T-cell (primary cell): ENCODE measurements around the gene CAV1. TPM values are rescaled to one million over a fixed set of nuclear protein-coding genes. Genes with fewer than 3 reads are reported as not detected.

Experiments used
- ATAC-seq, 4 experiments: fragments of 200-7000 bp in 3 of 4; fragments of 150-1000 bp in 1 of 4; cut with Tn5 transposase; replicated peaks in 1 of 4; 1 replicate in 3 of 4; 2 replicates in 1 of 4; pipeline ENCODE4 v1.10.0; 2021; ENCODE audit warnings: moderate library complexity in 3 of 4, mild to moderate bottlenecking in 2 of 4, moderate number of reproducible peaks in 1 of 4
- CTCF ChIA-PET, 2 donors: fragments of 300-600 bp; sonication (Branson Sonifier 250); formaldehyde crosslinking; loops; one replicate each; lab custom pipeline; 2022; ENCODE audit warnings: antibody characterized with exemption in 2 of 2; lab: Charles Lee
- POLR2A ChIA-PET, 2 donors: fragments of 300-600 bp; sonication (Branson Sonifier 250); formaldehyde crosslinking; loops; one replicate each; lab custom pipeline; 2022; ENCODE audit warnings: antibody characterized with exemption in 2 of 2; lab: Charles Lee
- DNase-seq, 35 experiments: peaks; one replicate each; pipeline versions ENCODE4 v3.0.0 to v3.0.0-alpha.2; 2013 to 2023
- H3K27ac ChIP-seq: one replicate; pipeline ENCODE4 v1.5.1; 2013; ENCODE audit warnings: low read length
- H3K27me3 ChIP-seq, 2 experiments: replicated peaks in 1 of 2; 1 replicate in 1 of 2; 2 replicates in 1 of 2; pipeline versions ENCODE4 v1.6.1 to v1.7.0; 2013; ENCODE audit warnings: low read length in 1 of 2, mixed read lengths in 1 of 2; ENCODE audit not compliant: control insufficient read depth in 2 of 2, insufficient read depth in 2 of 2; ENCODE audit errors: extremely low read depth in 1 of 2
- H3K36me3 ChIP-seq, 2 donors: 1 replicate in 1 of 2; 2 replicates in 1 of 2; pipeline versions ENCODE4 v1.6.1 to v1.7.0; 2013; ENCODE audit warnings: low read length in 1 of 2; ENCODE audit not compliant: control insufficient read depth in 2 of 2, insufficient read depth in 1 of 2; ENCODE audit errors: extremely low read depth in 1 of 2
- H3K4me1 ChIP-seq, 2 experiments: 1 replicate in 1 of 2; 2 replicates in 1 of 2; pipeline versions ENCODE4 v1.6.1 to v1.7.0; 2013; ENCODE audit warnings: low read length in 2 of 2, mixed read lengths in 1 of 2; ENCODE audit not compliant: insufficient read depth in 2 of 2, control insufficient read depth in 1 of 2; ENCODE audit errors: extremely low read depth in 1 of 2
- H3K4me3 ChIP-seq, 2 donors: 1 replicate in 1 of 2; 2 replicates in 1 of 2; pipeline versions ENCODE4 v1.5.1 to v1.7.0; 2013; ENCODE audit warnings: mild to moderate bottlenecking in 2 of 2, low read length in 1 of 2, moderate library complexity in 1 of 2; ENCODE audit not compliant: control insufficient read depth in 1 of 2; ENCODE audit errors: extremely low read depth in 1 of 2
- H3K9me3 ChIP-seq: 2 replicates; pipeline ENCODE4 v1.7.0; 2013
- H3K27ac Mint-ChIP-seq, 2 donors: one replicate each; pipeline ENCODE4 v1.8.0; 2020 to 2021; ENCODE audit warnings: mild to moderate bottlenecking in 2 of 2, mixed read lengths in 2 of 2
- H3K27me3 Mint-ChIP-seq, 2 donors: one replicate each; pipeline ENCODE4 v1.8.0; 2021 to 2022; ENCODE audit warnings: mixed read lengths in 2 of 2
- H3K36me3 Mint-ChIP-seq: one replicate; pipeline ENCODE4 v1.8.0; 2021; ENCODE audit warnings: mixed read lengths
- H3K4me1 Mint-ChIP-seq, 3 donors: one replicate each; pipeline ENCODE4 v1.8.0; 2020 to 2022; ENCODE audit warnings: mixed read lengths in 3 of 3, mild to moderate bottlenecking in 1 of 3
- H3K4me3 Mint-ChIP-seq, 3 donors: one replicate each; pipeline ENCODE4 v1.8.0; 2020 to 2022; ENCODE audit warnings: mild to moderate bottlenecking in 3 of 3, mixed read lengths in 3 of 3, moderate library complexity in 3 of 3
- H3K9me3 Mint-ChIP-seq, 3 donors: one replicate each; pipeline ENCODE4 v1.8.0; 2020 to 2022; ENCODE audit warnings: mixed read lengths in 3 of 3
- WGBS: methylation state at CpG from one replicate; pipeline ENCODE4 v1.1.5; 2013; ENCODE audit warnings: missing lambda C conversion rate; ENCODE audit not compliant: insufficient coverage; 5-methylcytosine and 5-hydroxymethylcytosine counted together
- total RNA-seq, 35 experiments: library from RNA in 6 of 35; stranded (reverse) in 6 of 35; fragments of 120-200 nt in 1 of 35; gene quantifications; one replicate each; pipeline versions ENCODE4 v1.2.1 to v1.2.4 and lab custom pipeline; 2013 to 2026

Gene CAV1
- total RNA-seq, 5 donors from 2014 or later (not counting 1 experiment from before 2014, with no cell fraction given): 0.25 to 1.4 (median 0.98) TPM; not detected in 1

GRCh38 chr7:116588225-116588624 is 63.4 kb downstream of the CAV1 start:
- CTCF ChIA-PET: interaction anchor here (0.9 to 2.6 kb wide), 9 partner anchors 11 to 416 kb away, joined by 3 to 34 read pairs (median 10); no protein-coding TSS in a partner anchor
- H3K4me3 Mint-ChIP-seq: no peak overlapping the region
- H3K4me3 ChIP-seq: no peak overlapping the region
- no peak overlapping the region for H3K27ac ChIP-seq
- no peaks in the 10 kb centered on the region for H3K9me3 ChIP-seq
- no peaks in the 10 kb centered on the region for H3K36me3 ChIP-seq
- DNase-seq: no peak
- peaks cover 0 to 7% of the 10 kb centered on the region in 2 experiments for H3K4me1 ChIP-seq
- peaks cover 19 to 20% of the 10 kb centered on the region in 2 donors for H3K27me3 Mint-ChIP-seq
- peaks cover 0 to 8% of the 10 kb centered on the region in 2 experiments for H3K27me3 ChIP-seq
- H3K4me1 Mint-ChIP-seq: peaks cover 22 to 25% (median 23%) of the 10 kb centered on the region in 3 donors
- no peaks in the 10 kb centered on the region for H3K36me3 Mint-ChIP-seq
- POLR2A ChIA-PET: no interaction called here
- ATAC-seq: no peak
- no CpG with 5 or more reads among the region's 2 CpGs for WGBS
- H3K9me3 Mint-ChIP-seq: no peaks in the 10 kb centered on the region
- no peak overlapping the region for H3K27ac Mint-ChIP-seq

- ChIA-PET CTCF (interaction anchor here (0.5 to 2.6 kb wide), 23 partner anchors 11 to 452 kb away, joined by 3 to 34 read pairs (median 4); no protein-coding TSS in a partner anchor), POLR2A (no interaction called here)
- no peak overlapping the region for H3K4me3 Mint-ChIP-seq
- Histone ChIP-seq H3K9me3 (no peaks in the 10 kb centered on the region), H3K36me3 (no peaks in the 10 kb centered on the region), H3K27me3 (peaks cover 0 to 8% of the 10 kb centered on the region in 2 experiments), H3K27ac (no peak overlapping the region), H3K4me1 (peaks cover 0 to 7% of the 10 kb centered on the region in 2 experiments), H3K4me3 (no peak overlapping the region)
- peak in 1 of 35 experiments; percentile 64 for DNase-seq
- H3K4me1 Mint-ChIP-seq: peaks cover 20 to 23% (median 20%) of the 10 kb centered on the region in 3 donors
- H3K9me3 Mint-ChIP-seq: no peaks in the 10 kb centered on the region
- no peaks in the 10 kb centered on the region for H3K36me3 Mint-ChIP-seq
- peaks cover 22 to 25% of the 10 kb centered on the region in 2 donors for H3K27me3 Mint-ChIP-seq
- 20% methylated on average over 2 of the region's 4 CpGs for WGBS
- peak in 3 of 4 experiments; percentile 20 to 50 (median 43) for ATAC-seq
- H3K27ac Mint-ChIP-seq: no peak overlapping the region
These were observed 64.1 kb downstream of the CAV1 start for GRCh38 chr7:116588641-116589594.

DNA sequence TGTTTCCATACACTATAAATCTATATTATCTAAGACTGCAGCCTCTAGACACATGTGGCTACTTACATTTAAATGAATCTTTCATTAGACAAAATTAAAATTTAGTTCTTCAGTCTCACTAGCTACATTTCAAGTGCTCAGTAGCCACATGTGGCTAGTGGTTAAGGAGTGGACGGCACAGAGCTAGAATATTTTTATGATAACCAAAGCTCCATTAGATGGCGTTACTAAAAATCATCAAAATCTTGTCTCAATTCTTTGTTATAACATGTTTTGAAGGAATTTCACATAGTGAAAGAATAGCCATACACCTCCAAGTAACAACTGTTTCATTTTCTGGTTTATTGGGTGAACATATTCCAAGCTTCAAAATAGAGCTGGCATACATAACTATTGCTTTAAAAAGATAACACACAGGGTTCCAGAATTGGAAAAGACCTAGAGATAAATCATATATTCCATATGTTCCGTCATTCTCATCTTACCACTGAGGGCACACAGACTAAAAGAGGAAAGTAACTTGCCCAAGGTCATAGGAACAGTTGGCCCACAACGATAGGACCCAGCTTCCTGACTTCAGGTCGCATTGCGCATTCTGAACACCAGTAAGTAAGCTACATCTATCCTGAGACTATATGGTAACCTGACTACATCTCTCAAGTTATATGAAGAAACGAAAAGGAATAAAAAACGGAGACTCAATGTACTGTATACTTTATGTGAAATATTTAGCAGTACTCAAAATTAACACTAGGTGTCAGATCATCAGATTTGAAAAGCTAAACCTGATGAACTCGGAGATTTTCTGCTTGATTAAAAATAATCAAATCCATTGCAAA is 66.6 kb downstream of the CAV1 start:
- ATAC-seq: peak in 2 of 4 experiments; percentile 32 to 34

DNA sequence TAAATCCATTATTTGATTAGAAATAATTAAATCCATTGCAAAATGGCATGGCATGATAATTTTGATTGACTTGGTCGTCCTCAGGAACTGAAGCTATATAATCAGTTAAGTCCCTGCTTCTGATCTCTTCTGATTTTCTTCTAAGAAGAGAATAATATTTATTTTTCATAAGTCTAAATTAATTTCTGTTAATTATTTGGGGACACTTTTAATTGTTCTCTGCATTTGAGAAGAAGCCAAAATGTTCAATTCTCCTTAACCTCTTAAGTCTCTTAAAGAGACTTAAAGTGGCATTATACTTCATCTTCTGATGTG is 67.2 kb downstream of the CAV1 start:
- no peak for ATAC-seq
- CTCF ChIA-PET: interaction anchor here (0.7 to 3.3 kb wide), 23 partner anchors 9 to 456 kb away, joined by 3 to 22 read pairs (median 6); no protein-coding TSS in a partner anchor

More for the DNA sequence above, 66.6 kb downstream of the CAV1 start:
- H3K27ac Mint-ChIP-seq: no peak overlapping the region
- Histone ChIP-seq H3K4me3 (no peak overlapping the region), H3K27me3 (peaks cover 0 to 10% of the 10 kb centered on the region in 2 experiments), H3K4me1 (peaks cover 0 to 7% of the 10 kb centered on the region in 2 experiments), H3K27ac (no peak overlapping the region), H3K36me3 (no peaks in the 10 kb centered on the region), H3K9me3 (no peaks in the 10 kb centered on the region)
- ChIA-PET CTCF (interaction anchor here (0.6 to 3.3 kb wide), 38 partner anchors 9 to 455 kb away, joined by 3 to 22 read pairs (median 4); no protein-coding TSS in a partner anchor), POLR2A (no interaction called here)
- peaks cover 31 to 42% of the 10 kb centered on the region in 2 donors for H3K27me3 Mint-ChIP-seq
- no peak overlapping the region for H3K4me3 Mint-ChIP-seq
- H3K36me3 Mint-ChIP-seq: no peaks in the 10 kb centered on the region
- peak in 1 of 35 experiments; percentile 31 for DNase-seq
- H3K4me1 Mint-ChIP-seq: peaks cover 20 to 23% (median 20%) of the 10 kb centered on the region in 3 donors
- 43% methylated on average over 1 of the region's 9 CpGs for WGBS
- H3K9me3 Mint-ChIP-seq: no peaks in the 10 kb centered on the region

DNA sequence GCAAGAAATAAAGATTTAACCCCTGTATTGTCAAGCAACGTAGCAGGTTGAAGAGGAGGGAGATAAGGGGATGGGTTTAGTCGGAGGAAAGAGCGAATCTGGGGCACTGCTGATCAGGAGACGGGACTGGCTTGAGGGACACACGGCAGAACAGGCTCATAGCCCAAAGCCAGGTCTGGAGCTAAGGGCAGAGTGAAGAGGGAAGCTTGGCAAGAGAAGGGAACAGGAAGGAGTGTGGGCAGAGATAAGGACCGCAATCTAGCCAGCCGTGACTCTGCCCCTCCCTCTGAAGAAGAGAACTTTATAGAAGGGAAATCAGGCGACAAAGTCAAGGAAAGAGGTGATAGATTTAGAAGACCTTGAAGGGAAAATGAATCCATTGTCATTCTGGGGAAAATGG is 67.6 kb downstream of the CAV1 start:
- whole genome bisulfite sequencing: 8% methylated on average over 6 of the region's 8 CpGs
- POLR2A ChIA-PET: no interaction called here
- peak in 1 of 4 experiments; percentile 40 for ATAC-seq

More for the DNA sequence above, 67.2 kb downstream of the CAV1 start:
- no peak overlapping the region for H3K27ac ChIP-seq
- H3K27me3 ChIP-seq: peaks cover 0 to 10% of the 10 kb centered on the region in 2 experiments
- Mint-ChIP-seq H3K36me3 (no peaks in the 10 kb centered on the region), H3K4me3 (peak overlapping the region in 1 of 3 donors; percentile 27), H3K9me3 (no peaks in the 10 kb centered on the region), H3K4me1 (peaks cover 20 to 23% (median 20%) of the 10 kb centered on the region in 3 donors), H3K27ac (no peak overlapping the region), H3K27me3 (peaks cover 31 to 45% of the 10 kb centered on the region in 2 donors)
- peaks cover 0 to 7% of the 10 kb centered on the region in 2 experiments for H3K4me1 ChIP-seq
- no peak for DNase-seq
- H3K9me3 ChIP-seq: no peaks in the 10 kb centered on the region
- no CpG with 5 or more reads among the region's 1 CpG for WGBS
- H3K4me3 ChIP-seq: no peak overlapping the region
- H3K36me3 ChIP-seq: no peaks in the 10 kb centered on the region
- POLR2A ChIA-PET: no interaction called here

More for the DNA sequence above, 67.6 kb downstream of the CAV1 start:
- Mint-ChIP-seq H3K27ac (no peak overlapping the region), H3K27me3 (peaks cover 31 to 50% of the 10 kb centered on the region in 2 donors), H3K4me1 (peaks cover 20 to 23% (median 20%) of the 10 kb centered on the region in 3 donors), H3K36me3 (no peaks in the 10 kb centered on the region), H3K9me3 (no peaks in the 10 kb centered on the region), H3K4me3 (peak overlapping the region in 1 of 3 donors; percentile 27)
- H3K27ac ChIP-seq: no peak overlapping the region
- peaks cover 0 to 7% of the 10 kb centered on the region in 2 experiments for H3K4me1 ChIP-seq
- H3K36me3 ChIP-seq: no peaks in the 10 kb centered on the region
- no peak overlapping the region for H3K4me3 ChIP-seq
- CTCF ChIA-PET: interaction anchor here (1.0 to 3.3 kb wide), 15 partner anchors 10 to 456 kb away, joined by 3 to 22 read pairs (median 7); no protein-coding TSS in a partner anchor
- H3K27me3 ChIP-seq: peaks cover 0 to 12% of the 10 kb centered on the region in 2 experiments
- DNase-seq: no peak
- no peaks in the 10 kb centered on the region for H3K9me3 ChIP-seq
